ENCODE measurements around the gene MCM6. TPM values are rescaled to one million over a fixed set of nuclear protein-coding genes. Genes with fewer than 3 reads are reported as not detected.

MCM6 gene
- total RNA-seq, result 17.1 and 20.5 TPM in 2 replicates

GRCh38 chr2:135876066-135876711, at the start of gene MCM6:
Gene MCM6 (minus strand): TSS chr2:135876443. CDS start chr2:135876365, 78 bp downstream.

GRCh38 chr2:135836596-135837270, 39.5 kb downstream of the MCM6 start, which contains the start of gene LCT:
Gene LCT (minus strand): TSS chr2:135837184. CDS start chr2:135837169, 15 bp downstream.

Other genes with a start within 250 kb of the MCM6 start
- gene UBXN4, start 134.6 kb downstream of the MCM6 start, total RNA-seq, result 59.6 and 69.9 TPM in 2 replicates
- gene LCT, start 39.3 kb downstream of the MCM6 start, total RNA-seq, result not detected in 2 replicates
- 68.5 and 73.2 TPM in 2 replicates for gene DARS1, start 109.2 kb upstream of the MCM6 start, total RNA-seq
- 5.6 and 16.1 TPM in 2 replicates for gene CXCR4, start 241.7 kb upstream of the MCM6 start, total RNA-seq